Astrocyte (in vitro differentiated cells and primary cell): ENCODE data around the gene BMPR1A. TPM values are rescaled to one million over a fixed set of nuclear protein-coding genes. Genes with fewer than 3 reads are reported as not detected.
A peak's percentile ranks its signal among the peaks of the same experiment; 100 is the strongest.

Experiments
- DNase-seq: peaks from one replicate; pipeline ENCODE4 v3.0.0-alpha.2; 2010; ENCODE audit warnings: low read depth
- FAIRE-seq: peaks from 2 replicates; lab custom pipeline; 2011; peaks lifted over from hg19 to GRCh38; lab: Jason Lieb, UNC
- H2AFZ ChIP-seq: 2 replicates; pipeline ENCODE4 v1.6.0; 2012; ENCODE audit warnings: low read depth, low read length, inconsistent platforms
- H3K27ac ChIP-seq: 2 replicates; pipeline ENCODE4 v1.5.1; 2011; ENCODE audit warnings: low read depth, low read length, inconsistent platforms
- H3K27me3 ChIP-seq: 2 replicates; pipeline ENCODE4 v1.6.0; 2011; ENCODE audit warnings: low read length, inconsistent platforms; ENCODE audit not compliant: insufficient read depth
- H3K36me3 ChIP-seq: 2 replicates; pipeline ENCODE4 v1.5.1; 2011; ENCODE audit warnings: low read length, inconsistent platforms; ENCODE audit not compliant: insufficient read depth
- H3K4me1 ChIP-seq: 2 replicates; pipeline ENCODE4 v1.5.1; 2011; ENCODE audit warnings: low read length, inconsistent platforms; ENCODE audit not compliant: insufficient read depth
- H3K4me2 ChIP-seq: 2 replicates; pipeline ENCODE4 v1.6.0; 2012; ENCODE audit warnings: low read length, inconsistent platforms
- H3K4me3 ChIP-seq: 2 replicates; pipeline ENCODE4 v1.5.1; 2011; ENCODE audit warnings: low read depth, mild to moderate bottlenecking, low read length, inconsistent platforms; ENCODE audit not compliant: insufficient read depth
- H3K79me2 ChIP-seq: 2 replicates; pipeline ENCODE4 v1.6.0; 2012; ENCODE audit warnings: mild to moderate bottlenecking, low read length, inconsistent platforms; ENCODE audit not compliant: insufficient read depth
- H3K9ac ChIP-seq: 2 replicates; pipeline ENCODE4 v1.6.0; 2012; ENCODE audit warnings: mild to moderate bottlenecking, low read length, inconsistent platforms
- H3K9me3 ChIP-seq: 2 replicates; pipeline ENCODE4 v1.5.1; 2012; ENCODE audit warnings: low read depth, mild to moderate bottlenecking, low read length, inconsistent platforms; ENCODE audit not compliant: insufficient read depth
- H4K20me1 ChIP-seq: 2 replicates; pipeline ENCODE4 v1.6.0; 2012; ENCODE audit warnings: low read length, inconsistent platforms; ENCODE audit not compliant: insufficient read depth
- H3K27ac Mint-ChIP-seq: one replicate; pipeline ENCODE4 v1.8.0; 2021; ENCODE audit warnings: mild to moderate bottlenecking, mixed read lengths; ENCODE audit not compliant: unreplicated experiment
- H3K27me3 Mint-ChIP-seq: one replicate; pipeline ENCODE4 v1.8.0; 2021; ENCODE audit warnings: low read depth, mixed read lengths; ENCODE audit not compliant: unreplicated experiment
- H3K36me3 Mint-ChIP-seq: one replicate; pipeline ENCODE4 v1.8.0; 2021; ENCODE audit warnings: low read depth, mixed read lengths; ENCODE audit not compliant: unreplicated experiment
- H3K4me1 Mint-ChIP-seq: one replicate; pipeline ENCODE4 v1.8.0; 2021; ENCODE audit warnings: low read depth, mixed read lengths; ENCODE audit not compliant: unreplicated experiment
- H3K4me3 Mint-ChIP-seq: one replicate; pipeline ENCODE4 v1.8.0; 2021; ENCODE audit warnings: mild to moderate bottlenecking, moderate library complexity, mixed read lengths; ENCODE audit not compliant: unreplicated experiment
- H3K9me3 Mint-ChIP-seq: one replicate; pipeline ENCODE4 v1.8.0; 2021; ENCODE audit warnings: mild to moderate bottlenecking, mixed read lengths; ENCODE audit not compliant: unreplicated experiment
- CTCF ChIP-seq: IDR thresholded peaks from 2 replicates; pipeline ENCODE4 v1.5.1; 2011; ENCODE audit warnings: low read depth, mild to moderate bottlenecking, inconsistent platforms, low read length, moderate library complexity; ENCODE audit not compliant: insufficient read depth
- EZH2 ChIP-seq: IDR thresholded peaks from 2 replicates; pipeline ENCODE4 v1.6.1; 2012; ENCODE audit warnings: mild to moderate bottlenecking, low read length, inconsistent platforms; ENCODE audit not compliant: insufficient read depth
- total RNA-seq: library from RNA; stranded (reverse); gene quantifications from 2 replicates; pipeline ENCODE4 v1.2.1, GENCODE V29; 2021

BMPR1A gene
- total RNA-seq, 1 donor from 2014 or later: 52.2 TPM

- DNase-seq: peak; percentile 48
- H3K4me3 ChIP-seq: no peak overlapping the region
- H3K4me1 Mint-ChIP-seq: peaks cover 4% of the 10 kb centered on the region
- H3K27ac ChIP-seq: no peak overlapping the region
- H3K4me2 ChIP-seq: no peak overlapping the region
- peaks cover 3% of the 10 kb centered on the region for H3K36me3 Mint-ChIP-seq
- no peaks in the 10 kb centered on the region for H3K27me3 Mint-ChIP-seq
- no peak overlapping the region for H3K27ac Mint-ChIP-seq
- H3K4me1 ChIP-seq: peaks cover 7% of the 10 kb centered on the region
- H3K9me3 ChIP-seq: peaks cover 2% of the 10 kb centered on the region
- no peak for FAIRE-seq
- H3K9ac ChIP-seq: no peak overlapping the region
- no peak for TF ChIP-seq EZH2
- no peak for TF ChIP-seq CTCF
- no peaks in the 10 kb centered on the region for H3K27me3 ChIP-seq
- H2AFZ ChIP-seq: peak overlapping the region; percentile 63
- H3K36me3 ChIP-seq: no peaks in the 10 kb centered on the region
- H3K9me3 Mint-ChIP-seq: peaks cover 12% of the 10 kb centered on the region
- H3K79me2 ChIP-seq: no peaks in the 10 kb centered on the region
- H4K20me1 ChIP-seq: no peaks in the 10 kb centered on the region
- no peak overlapping the region for H3K4me3 Mint-ChIP-seq
These were observed 197.6 kb downstream of the BMPR1A start for GRCh38 chr10:86953747-86954680.

- FAIRE-seq (no peak), DNase-seq (no peak)
- no peak overlapping the region for H3K27ac Mint-ChIP-seq
- no peaks in the 10 kb centered on the region for H3K27me3 Mint-ChIP-seq
- no peak overlapping the region for H3K4me3 Mint-ChIP-seq
- Histone ChIP-seq H3K27me3 (no peaks in the 10 kb centered on the region), H3K79me2 (no peaks in the 10 kb centered on the region), H3K9me3 (peaks cover 2% of the 10 kb centered on the region), H3K27ac (no peak overlapping the region), H3K36me3 (no peaks in the 10 kb centered on the region), H3K4me2 (no peak overlapping the region), H3K4me1 (peaks cover 16% of the 10 kb centered on the region), H3K9ac (no peak overlapping the region), H3K4me3 (no peak overlapping the region), H2AFZ (peak overlapping the region; percentile 63), H4K20me1 (no peaks in the 10 kb centered on the region)
- H3K4me1 Mint-ChIP-seq: peaks cover 9% of the 10 kb centered on the region
- TF ChIP-seq EZH2 (no peak), CTCF (no peak)
- peaks cover 3% of the 10 kb centered on the region for H3K36me3 Mint-ChIP-seq
- H3K9me3 Mint-ChIP-seq: peaks cover 12% of the 10 kb centered on the region
These were observed 198.5 kb downstream of the BMPR1A start for GRCh38 chr10:86954681-86955500.
